GM19099 (cell line): ENCODE results near the gene C1QTNF1.

Experiments used
- POLR2A ChIP-seq: IDR thresholded peaks from 3 replicates; pipeline ENCODE4 v1.6.1; 2011; ENCODE audit warnings: low read depth; ENCODE audit not compliant: insufficient read length; ENCODE audit errors: extremely low read depth

Gene C1QTNF1

GRCh38 chr17:79088247-79088996, 64.5 kb downstream of the C1QTNF1 start:
- TF ChIP-seq POLR2A, result no peak

GRCh38 chr17:79088997-79089328, 65.0 kb downstream of the C1QTNF1 start:
- TF ChIP-seq POLR2A, result no peak

GRCh38 chr17:79089720-79090442, 65.9 kb downstream of the C1QTNF1 start:
- TF ChIP-seq POLR2A, result no peak

- TF ChIP-seq POLR2A, result no peak
These were observed 66.7 kb downstream of the C1QTNF1 start for GRCh38 chr17:79090443-79091225.

GRCh38 chr17:79091226-79091670, 67.3 kb downstream of the C1QTNF1 start:
- no peak for TF ChIP-seq POLR2A

GRCh38 chr17:79092567-79092966, 68.6 kb downstream of the C1QTNF1 start:
- TF ChIP-seq POLR2A, result no peak

GRCh38 chr17:79093270-79093669, 69.3 kb downstream of the C1QTNF1 start:
- TF ChIP-seq POLR2A, result no peak

- TF ChIP-seq POLR2A, result no peak
These were observed 70.3 kb downstream of the C1QTNF1 start for GRCh38 chr17:79094261-79094660.

- TF ChIP-seq POLR2A, result no peak
These were observed 71.5 kb downstream of the C1QTNF1 start for GRCh38 chr17:79095345-79096055.

GRCh38 chr17:79096477-79096876, 72.5 kb downstream of the C1QTNF1 start:
- TF ChIP-seq POLR2A, result no peak

GRCh38 chr17:79097226-79098055, 73.5 kb downstream of the C1QTNF1 start:
- no peak for TF ChIP-seq POLR2A

- no peak for TF ChIP-seq POLR2A
These were observed 74.4 kb downstream of the C1QTNF1 start for GRCh38 chr17:79098282-79098867.
